Dendritic cell treated with granulocyte-macrophage colony-stimulating factor and Interleukin-4, amounts not matched to agents 40 ng/mL and 50 ng/mL, for 4 days (primary cell): Measurements from ENCODE around the gene FAM131B.

Experiments
- H3K27ac Mint-ChIP-seq: one replicate; pipeline ENCODE4 v1.8.0; 2022; ENCODE audit warnings: mild to moderate bottlenecking, mixed read lengths
- H3K27me3 Mint-ChIP-seq: one replicate; pipeline ENCODE4 v1.8.0; 2022; ENCODE audit warnings: mild to moderate bottlenecking, mixed read lengths
- H3K36me3 Mint-ChIP-seq: one replicate; pipeline ENCODE4 v1.8.0; 2022; ENCODE audit warnings: low read depth, mixed read lengths
- H3K4me1 Mint-ChIP-seq: one replicate; pipeline ENCODE4 v1.8.0; 2022; ENCODE audit warnings: low read depth, mixed read lengths
- H3K4me3 Mint-ChIP-seq: one replicate; pipeline ENCODE4 v1.8.0; 2022; ENCODE audit warnings: mild to moderate bottlenecking, moderate library complexity, mixed read lengths
- H3K9me3 Mint-ChIP-seq: one replicate; pipeline ENCODE4 v1.8.0; 2022; ENCODE audit warnings: mixed read lengths
- intact Hi-C: fragments of 100-400 bp; cut with micrococcal nuclease; formaldehyde crosslinking; loops from one replicate; pipeline ENCODE4 v1.15.0; 2022

The FAM131B gene

GRCh38 chr7:143321242-143321641, 41.3 kb downstream of the FAM131B start:
- Mint-ChIP-seq H3K4me3 (no peak overlapping the region), H3K36me3 (no peaks in the 10 kb centered on the region), H3K4me1 (peaks cover 88% of the 10 kb centered on the region), H3K9me3 (no peaks in the 10 kb centered on the region), H3K27ac (peak overlapping the region; percentile 66), H3K27me3 (no peaks in the 10 kb centered on the region)
- intact Hi-C loops, result loop anchor here (5.0 kb wide), 1 partner anchor 96 kb away; no protein-coding TSS in a partner anchor

GRCh38 chr7:143320620-143321019, 41.9 kb downstream of the FAM131B start:
- Mint-ChIP-seq H3K27me3 (no peaks in the 10 kb centered on the region), H3K9me3 (no peaks in the 10 kb centered on the region), H3K36me3 (no peaks in the 10 kb centered on the region), H3K4me1 (peaks cover 88% of the 10 kb centered on the region), H3K4me3 (no peak overlapping the region), H3K27ac (peak overlapping the region; percentile 9)
- intact Hi-C loops, result loop anchor here (5.0 kb wide), 1 partner anchor 97 kb away; no protein-coding TSS in a partner anchor

DNA sequence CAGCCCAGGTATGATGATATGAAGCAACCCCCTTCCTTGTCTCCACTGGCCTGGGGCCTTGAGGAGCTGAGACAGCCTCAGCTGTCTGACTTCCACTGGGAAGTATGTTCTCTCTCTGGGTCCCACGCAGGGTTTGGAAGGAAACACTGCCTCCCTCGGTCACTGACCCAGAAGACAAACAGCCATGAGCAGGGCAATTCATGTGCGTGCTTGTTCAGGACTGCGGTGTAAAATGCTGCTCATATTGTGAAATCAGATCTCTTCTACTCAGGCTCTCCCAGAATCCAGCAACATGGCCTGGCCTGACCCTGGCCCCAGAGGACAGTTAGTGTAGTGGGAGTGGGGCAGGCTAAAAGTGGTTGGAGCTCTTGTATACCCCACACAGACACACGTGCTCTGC, 43.9 kb downstream of the FAM131B start:
- peak overlapping the region; percentile 24 for H3K27ac Mint-ChIP-seq

GRCh38 chr7:143316492-143316891, 46.0 kb downstream of the FAM131B start:
- Mint-ChIP-seq H3K27me3 (no peaks in the 10 kb centered on the region), H3K9me3 (no peaks in the 10 kb centered on the region), H3K4me3 (no peak overlapping the region), H3K27ac (peak overlapping the region; percentile 70), H3K4me1 (peaks cover 77% of the 10 kb centered on the region), H3K36me3 (no peaks in the 10 kb centered on the region)
- intact Hi-C loops, result loop anchor here (10.0 kb wide), 1 partner anchor 168 kb away; no protein-coding TSS in a partner anchor

More for the DNA sequence above, 43.9 kb downstream of the FAM131B start:
- H3K36me3 Mint-ChIP-seq, result no peaks in the 10 kb centered on the region
- H3K4me3 Mint-ChIP-seq, result no peak overlapping the region
- no peaks in the 10 kb centered on the region for H3K27me3 Mint-ChIP-seq
- peaks cover 86% of the 10 kb centered on the region for H3K4me1 Mint-ChIP-seq
- intact Hi-C loops, result loop anchor here (10.0 kb wide), 1 partner anchor 166 kb away; no protein-coding TSS in a partner anchor
- H3K9me3 Mint-ChIP-seq, result no peaks in the 10 kb centered on the region

- Mint-ChIP-seq H3K9me3 (no peaks in the 10 kb centered on the region), H3K4me3 (no peak within 1 kb of the TSS), H3K27me3 (no peaks in the 10 kb centered on the region), H3K36me3 (no peaks in the 10 kb centered on the region), H3K4me1 (peaks cover 80% of the 10 kb centered on the region), H3K27ac (peak within 1 kb of the TSS; percentile 70)
- intact Hi-C loops, result loop anchor here (10.0 kb wide), 1 partner anchor 169 kb away; no protein-coding TSS in a partner anchor
These were observed 46.7 kb downstream of the FAM131B start, which contains the start of gene CLCN1 for GRCh38 chr7:143315776-143316175. CLCN1 (plus strand) TSS chr7:143316111; CDS start chr7:143316213, 102 bp downstream.

GRCh38 chr7:143314127-143314526, 48.4 kb downstream of the FAM131B start:
- no peaks in the 10 kb centered on the region for H3K9me3 Mint-ChIP-seq
- H3K36me3 Mint-ChIP-seq, result no peaks in the 10 kb centered on the region
- peak overlapping the region; percentile 70 for H3K27ac Mint-ChIP-seq
- no peak overlapping the region for H3K4me3 Mint-ChIP-seq
- H3K27me3 Mint-ChIP-seq, result no peaks in the 10 kb centered on the region
- peaks cover 89% of the 10 kb centered on the region for H3K4me1 Mint-ChIP-seq
- intact Hi-C loops, result loop anchor here (1.0 to 10.0 kb wide), 3 partner anchors 9 to 171 kb away; no protein-coding TSS in a partner anchor

GRCh38 chr7:143308632-143309031, 53.9 kb downstream of the FAM131B start:
- intact Hi-C loops, result loop anchor here (10.0 kb wide), 1 partner anchor 304 kb away; no protein-coding TSS in a partner anchor
- Mint-ChIP-seq H3K36me3 (peaks cover 49% of the 10 kb centered on the region), H3K27ac (peak overlapping the region; percentile 86), H3K9me3 (no peaks in the 10 kb centered on the region), H3K4me1 (peaks cover 82% of the 10 kb centered on the region), H3K27me3 (no peaks in the 10 kb centered on the region), H3K4me3 (no peak overlapping the region)

- Mint-ChIP-seq H3K27me3 (no peaks in the 10 kb centered on the region), H3K4me1 (peaks cover 82% of the 10 kb centered on the region), H3K4me3 (no peak overlapping the region), H3K36me3 (peaks cover 78% of the 10 kb centered on the region), H3K27ac (peak overlapping the region; percentile 49), H3K9me3 (no peaks in the 10 kb centered on the region)
- intact Hi-C loops, result loop anchor here (1.0 to 10.0 kb wide), 3 partner anchors 9 to 301 kb away; no protein-coding TSS in a partner anchor
These were observed 57.0 kb downstream of the FAM131B start for GRCh38 chr7:143305423-143306070.

DNA sequence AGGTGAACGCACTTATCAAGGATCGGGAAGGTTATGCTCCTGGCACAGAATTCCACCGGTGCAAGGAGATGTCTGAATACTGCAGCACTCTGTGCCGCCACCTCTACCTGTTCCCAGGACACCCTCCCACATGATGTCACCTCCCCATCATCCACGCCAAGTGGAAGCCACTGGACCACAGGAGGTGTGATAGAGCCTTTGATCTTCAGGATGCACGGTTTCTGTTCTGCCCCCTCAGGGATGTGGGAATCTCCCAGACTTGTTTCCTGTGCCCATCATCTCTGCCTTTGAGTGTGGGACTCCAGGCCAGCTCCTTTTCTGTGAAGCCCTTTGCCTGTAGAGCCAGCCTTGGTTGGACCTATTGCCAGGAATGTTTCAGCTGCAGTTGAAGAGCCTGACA, 57.6 kb downstream of the FAM131B start:
- H3K4me1 Mint-ChIP-seq, result peaks cover 82% of the 10 kb centered on the region
- no peaks in the 10 kb centered on the region for H3K9me3 Mint-ChIP-seq
- peak overlapping the region; percentile 49 for H3K27ac Mint-ChIP-seq
- intact Hi-C loops, result loop anchor here (1.0 to 10.0 kb wide), 3 partner anchors 9 to 300 kb away; no protein-coding TSS in a partner anchor
- no peaks in the 10 kb centered on the region for H3K27me3 Mint-ChIP-seq
- peaks cover 84% of the 10 kb centered on the region for H3K36me3 Mint-ChIP-seq
- H3K4me3 Mint-ChIP-seq, result no peak overlapping the region

GRCh38 chr7:143303733-143304132, 58.8 kb downstream of the FAM131B start:
- Mint-ChIP-seq H3K4me3 (no peak overlapping the region), H3K4me1 (peaks cover 77% of the 10 kb centered on the region), H3K27me3 (no peaks in the 10 kb centered on the region), H3K27ac (no peak overlapping the region), H3K36me3 (peaks cover 96% of the 10 kb centered on the region), H3K9me3 (no peaks in the 10 kb centered on the region)
- intact Hi-C loops, result loop anchor here (10.0 kb wide), 1 partner anchor 299 kb away; no protein-coding TSS in a partner anchor
